IPS-15b (cell line): ENCODE results near the gene CUL2.
"Not testable (repeated sequence)": the region's sequence is repeated elsewhere in the genome, so short reads cannot be mapped to it uniquely, and the experiment has no call there.

Experiments
- H3K27me3 ChIP-seq: one replicate; pipeline ENCODE4 v1.6.1; 2013; ENCODE audit warnings: low read length; ENCODE audit not compliant: control insufficient read depth, insufficient read depth
- H3K36me3 ChIP-seq: one replicate; pipeline ENCODE4 v1.6.1; 2013; ENCODE audit warnings: low read length; ENCODE audit not compliant: control insufficient read depth, insufficient read depth
- H3K4me1 ChIP-seq: one replicate; pipeline ENCODE4 v1.6.1; 2013; ENCODE audit warnings: mild to moderate bottlenecking, low read length; ENCODE audit not compliant: control insufficient read depth, insufficient read depth
- H3K4me3 ChIP-seq: one replicate; pipeline ENCODE4 v1.5.1; 2013; ENCODE audit warnings: low read depth, low read length
- H3K9ac ChIP-seq: one replicate; pipeline ENCODE4 v1.6.1; 2013; ENCODE audit warnings: low read depth, mild to moderate bottlenecking, low read length
- H3K9me3 ChIP-seq: one replicate; pipeline ENCODE4 v1.6.1; 2013; ENCODE audit warnings: mild to moderate bottlenecking, low read length; ENCODE audit not compliant: control insufficient read depth, insufficient read depth

CUL2 gene

GRCh38 chr10:34995925-34996324 lies 94.2 kb downstream of the CUL2 start:
- Histone ChIP-seq H3K4me3 (no peak overlapping the region), H3K4me1 (peaks cover 9% of the 10 kb centered on the region), H3K36me3 (no peaks in the 10 kb centered on the region), H3K9me3 (no peaks in the 10 kb centered on the region), H3K9ac (no peak overlapping the region), H3K27me3 (peaks cover 8% of the 10 kb centered on the region)

- Histone ChIP-seq H3K4me3 (no peak overlapping the region), H3K4me1 (peaks cover 9% of the 10 kb centered on the region), H3K27me3 (peaks cover 8% of the 10 kb centered on the region), H3K36me3 (no peaks in the 10 kb centered on the region), H3K9ac (no peak overlapping the region), H3K9me3 (no peaks in the 10 kb centered on the region)
Observed at GRCh38 chr10:34994565-34995142, 95.5 kb downstream of the CUL2 start.

GRCh38 chr10:34993782-34994181 lies 96.4 kb downstream of the CUL2 start:
- Histone ChIP-seq H3K4me3 (no peak overlapping the region), H3K4me1 (peaks cover 9% of the 10 kb centered on the region), H3K27me3 (peaks cover 8% of the 10 kb centered on the region), H3K9me3 (no peaks in the 10 kb centered on the region), H3K9ac (no peak overlapping the region), H3K36me3 (no peaks in the 10 kb centered on the region)

GRCh38 chr10:34991117-34991516 lies 99.0 kb downstream of the CUL2 start:
- not testable (repeated sequence) for H3K27me3 ChIP-seq

GRCh38 chr10:34988397-34989067 lies 101.6 kb downstream of the CUL2 start:
- no peak overlapping the region for H3K4me3 ChIP-seq
- H3K27me3 ChIP-seq = no peaks in the 10 kb centered on the region
- H3K9me3 ChIP-seq = peaks cover 5% of the 10 kb centered on the region
- no peaks in the 10 kb centered on the region for H3K36me3 ChIP-seq
- H3K9ac ChIP-seq = no peak overlapping the region
- no peaks in the 10 kb centered on the region for H3K4me1 ChIP-seq

More at GRCh38 chr10:34991117-34991516, 99.0 kb downstream of the CUL2 start:
- H3K4me1 ChIP-seq, H3K9me3 ChIP-seq, H3K4me3 ChIP-seq, H3K9ac ChIP-seq, H3K36me3 ChIP-seq: not testable (repeated sequence)

GRCh38 chr10:34985823-34986222 lies 104.3 kb downstream of the CUL2 start:
- no peak overlapping the region for H3K4me3 ChIP-seq
- H3K9me3 ChIP-seq = peaks cover 5% of the 10 kb centered on the region
- H3K4me1 ChIP-seq = no peaks in the 10 kb centered on the region
- H3K36me3 ChIP-seq = no peaks in the 10 kb centered on the region
- H3K9ac ChIP-seq = no peak overlapping the region
- H3K27me3 ChIP-seq = no peaks in the 10 kb centered on the region

GRCh38 chr10:34985146-34985545 lies 105.0 kb downstream of the CUL2 start:
- H3K4me3 ChIP-seq = no peak overlapping the region
- H3K9ac ChIP-seq = no peak overlapping the region
- no peaks in the 10 kb centered on the region for H3K4me1 ChIP-seq
- no peaks in the 10 kb centered on the region for H3K36me3 ChIP-seq
- H3K9me3 ChIP-seq = peaks cover 5% of the 10 kb centered on the region
- no peaks in the 10 kb centered on the region for H3K27me3 ChIP-seq

- Histone ChIP-seq H3K36me3 (no peaks in the 10 kb centered on the region), H3K9ac (no peak overlapping the region), H3K4me1 (no peaks in the 10 kb centered on the region), H3K4me3 (no peak overlapping the region), H3K27me3 (no peaks in the 10 kb centered on the region), H3K9me3 (peaks cover 5% of the 10 kb centered on the region)
Observed at GRCh38 chr10:34981844-34982243, 108.3 kb downstream of the CUL2 start.

- Histone ChIP-seq H3K36me3 (no peaks in the 10 kb centered on the region), H3K9ac (no peak overlapping the region), H3K4me3 (no peak overlapping the region), H3K4me1 (no peaks in the 10 kb centered on the region), H3K9me3 (peaks cover 3% of the 10 kb centered on the region), H3K27me3 (no peaks in the 10 kb centered on the region)
Observed at GRCh38 chr10:34979938-34980337, 110.2 kb downstream of the CUL2 start.

- no peaks in the 10 kb centered on the region for H3K27me3 ChIP-seq
- no peak overlapping the region for H3K4me3 ChIP-seq
- no peaks in the 10 kb centered on the region for H3K4me1 ChIP-seq
- no peak overlapping the region for H3K9ac ChIP-seq
- H3K36me3 ChIP-seq = no peaks in the 10 kb centered on the region
- H3K9me3 ChIP-seq = no peaks in the 10 kb centered on the region
Observed at GRCh38 chr10:34978080-34978479, 112.1 kb downstream of the CUL2 start.

- not testable (repeated sequence) for H3K27me3 ChIP-seq, H3K4me1 ChIP-seq, H3K9ac ChIP-seq, H3K36me3 ChIP-seq, H3K9me3 ChIP-seq, H3K4me3 ChIP-seq
Observed at GRCh38 chr10:34976380-34976910, 113.7 kb downstream of the CUL2 start.

- not testable (repeated sequence) for H3K4me1 ChIP-seq, H3K9me3 ChIP-seq, H3K4me3 ChIP-seq, H3K36me3 ChIP-seq, H3K9ac ChIP-seq, H3K27me3 ChIP-seq
Observed at GRCh38 chr10:34974364-34975065, 115.6 kb downstream of the CUL2 start.
